Peyer's patch (tissue), 4 donors: ENCODE results near the gene CXCL17. TPM values are rescaled to one million over a fixed set of nuclear protein-coding genes. Genes with fewer than 3 reads are reported as not detected.

Experiments
- DNase-seq, 3 donors: peaks; one replicate each; pipeline ENCODE4 v3.0.0-alpha.2; 2017 to 2019
- H3K27ac ChIP-seq, 4 donors: fragments of 200-600 bp; sonication (generic); one replicate each; pipeline ENCODE4 v1.5.1; 2016 to 2019
- H3K27me3 ChIP-seq, 2 donors: fragments of 200-600 bp; sonication (generic); one replicate each; pipeline ENCODE4 v1.5.1; 2019
- H3K36me3 ChIP-seq, 3 donors: fragments of 200-600 bp; sonication (generic); one replicate each; pipeline ENCODE4 v1.5.1; 2016 to 2019
- H3K4me1 ChIP-seq, 4 donors: fragments of 200-600 bp; sonication (generic); one replicate each; pipeline ENCODE4 v1.5.1; 2016 to 2019
- H3K4me3 ChIP-seq, 4 donors: fragments of 200-600 bp; sonication (generic); 1 replicate in 3 of 4; 2 replicates in 1 of 4; pipeline ENCODE4 v1.5.1; 2016 to 2019; ENCODE audit warnings: mild to moderate bottlenecking in 1 of 4
- H3K9me3 ChIP-seq, 4 donors: fragments of 200-600 bp; sonication (generic); one replicate each; pipeline ENCODE4 v1.5.1; 2016 to 2019; ENCODE audit warnings: mild to moderate bottlenecking in 1 of 4
- CTCF ChIP-seq, 6 experiments: fragments of 450-650 bp in 4 of 6; fragments of 200-600 bp in 2 of 6; sonication (generic) in 1 of 6; IDR thresholded peaks; one replicate each; pipeline ENCODE4 v1.5.1; 2017 to 2019; ENCODE audit warnings: antibody characterized with exemption in 6 of 6, mild to moderate bottlenecking in 3 of 6, moderate library complexity in 1 of 6
- POLR2A ChIP-seq, 2 donors: fragments of 450-650 bp; IDR thresholded peaks; one replicate each; pipeline ENCODE4 v1.5.1; 2017; ENCODE audit warnings: antibody characterized with exemption in 2 of 2, mild to moderate bottlenecking in 2 of 2, moderate library complexity in 2 of 2
- total RNA-seq, 4 donors: library from RNA; depleted of rRNA; stranded (reverse); fragments of >200 nt; gene quantifications; one replicate each; pipeline ENCODE4 v1.1.0, GENCODE V29; 2016

CXCL17 gene
- total RNA-seq, 4 donors from 2014 or later, result not detected

- Histone ChIP-seq H3K36me3 (peaks cover 0 to 10% (median 0%) of the 10 kb centered on the region in 3 donors), H3K4me1 (peaks cover 0 to 35% (median 13%) of the 10 kb centered on the region in 4 donors), H3K27ac (no peak overlapping the region), H3K9me3 (no peaks in the 10 kb centered on the region), H3K4me3 (no peak overlapping the region), H3K27me3 (no peaks in the 10 kb centered on the region)
- no peak for DNase-seq
- TF ChIP-seq CTCF (IDR thresholded peaks at IDR 0.05) (no peak), POLR2A (IDR thresholded peaks at IDR 0.05) (no peak)
Observed at GRCh38 chr19:42419309-42419708, 23.4 kb downstream of the CXCL17 start.

GRCh38 chr19:42412661-42413076 is 30.1 kb downstream of the CXCL17 start:
- no peak for DNase-seq
- H3K4me3 ChIP-seq, result no peak overlapping the region
- no peaks in the 10 kb centered on the region for H3K9me3 ChIP-seq
- no peaks in the 10 kb centered on the region for H3K27me3 ChIP-seq
- H3K36me3 ChIP-seq, result peaks cover 0 to 12% (median 0%) of the 10 kb centered on the region in 3 donors
- H3K4me1 ChIP-seq, result no peaks in the 10 kb centered on the region
- TF ChIP-seq POLR2A (IDR thresholded peaks at IDR 0.05), result no peak
- TF ChIP-seq CTCF (IDR thresholded peaks at IDR 0.05), result no peak
- H3K27ac ChIP-seq, result no peak overlapping the region

GRCh38 chr19:42412227-42412626 is 30.5 kb downstream of the CXCL17 start:
- peak in 2 of 3 donors; percentile 62 to 73 for DNase-seq
- H3K4me1 ChIP-seq, result no peaks in the 10 kb centered on the region
- no peaks in the 10 kb centered on the region for H3K9me3 ChIP-seq
- H3K36me3 ChIP-seq, result peaks cover 0 to 16% (median 0%) of the 10 kb centered on the region in 3 donors
- no peak overlapping the region for H3K4me3 ChIP-seq
- TF ChIP-seq CTCF (IDR thresholded peaks at IDR 0.05) (no peak), POLR2A (IDR thresholded peaks at IDR 0.05) (no peak)
- H3K27me3 ChIP-seq, result no peaks in the 10 kb centered on the region
- no peak overlapping the region for H3K27ac ChIP-seq

GRCh38 chr19:42411581-42412178 is 31.1 kb downstream of the CXCL17 start:
- Histone ChIP-seq H3K4me3 (no peak overlapping the region), H3K9me3 (no peaks in the 10 kb centered on the region), H3K27ac (no peak overlapping the region), H3K36me3 (peaks cover 0 to 22% (median 0%) of the 10 kb centered on the region in 3 donors), H3K4me1 (no peaks in the 10 kb centered on the region), H3K27me3 (no peaks in the 10 kb centered on the region)
- DNase-seq, result no peak
- TF ChIP-seq CTCF (IDR thresholded peaks at IDR 0.05) (no peak), POLR2A (IDR thresholded peaks at IDR 0.05) (no peak)

- TF ChIP-seq POLR2A (IDR thresholded peaks at IDR 0.05) (no peak), CTCF (IDR thresholded peaks at IDR 0.05) (no peak)
- H3K27me3 ChIP-seq, result no peaks in the 10 kb centered on the region
- H3K4me3 ChIP-seq, result no peak overlapping the region
- H3K4me1 ChIP-seq, result no peaks in the 10 kb centered on the region
- DNase-seq, result no peak
- H3K36me3 ChIP-seq, result peaks cover 0 to 22% (median 0%) of the 10 kb centered on the region in 3 donors
- H3K27ac ChIP-seq, result no peak overlapping the region
- no peaks in the 10 kb centered on the region for H3K9me3 ChIP-seq
Observed at GRCh38 chr19:42410371-42410770, 32.4 kb downstream of the CXCL17 start.
